Measurements from ENCODE around the gene AP1B1.

AP1B1 gene

DNA sequence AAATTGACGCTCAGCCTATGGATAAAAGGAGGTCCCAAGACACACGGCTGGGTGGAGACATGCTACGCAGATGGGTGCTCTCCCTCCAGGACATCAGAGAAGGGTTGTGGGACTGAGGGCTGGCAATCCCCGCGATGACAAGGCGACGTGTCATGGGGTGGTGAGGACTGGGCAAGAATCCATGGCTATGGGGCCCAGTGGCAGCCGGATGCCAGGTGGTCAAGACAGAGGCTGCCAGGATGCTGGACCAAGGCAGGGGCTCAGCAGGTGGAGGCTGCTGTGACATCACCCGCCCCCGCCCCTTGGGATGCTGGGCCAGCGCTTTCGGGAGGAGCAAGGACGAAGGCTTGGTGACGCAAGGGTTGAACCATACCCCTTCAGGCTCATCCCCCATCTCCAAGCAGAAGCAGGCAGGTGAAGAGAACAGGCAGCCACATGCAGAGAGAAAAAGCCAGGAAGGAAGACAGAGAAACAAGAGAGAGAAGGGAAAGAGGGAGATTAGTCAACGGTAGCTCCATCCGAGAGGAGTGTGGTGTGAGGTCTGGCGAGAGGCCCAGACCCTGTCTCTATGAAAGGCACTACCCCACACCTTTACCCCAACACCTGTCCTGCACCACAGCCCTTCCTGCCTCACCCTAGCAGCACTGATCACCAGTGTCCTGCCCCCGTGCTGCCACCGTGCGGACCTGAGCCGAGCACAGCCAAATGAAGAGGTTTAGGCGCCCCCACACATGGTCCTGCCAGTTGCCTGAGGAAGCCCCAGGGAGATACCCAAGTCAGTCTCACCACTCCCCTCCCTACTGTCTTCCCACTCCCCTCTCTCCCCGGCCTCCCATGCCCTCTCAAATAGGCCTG is 48.8 kb downstream of the AP1B1 start:
- peak overlapping the region; percentile 92 for H3K27ac Mint-ChIP-seq
- H3K4me3 Mint-ChIP-seq: no peak overlapping the region
- no peaks in the 10 kb centered on the region for H3K9me3 Mint-ChIP-seq
- DNase-seq: no peak
- no peaks in the 10 kb centered on the region for H3K27me3 Mint-ChIP-seq
- no peak for ATAC-seq (replicated peaks)
- H3K36me3 Mint-ChIP-seq: peaks cover 68 to 83% of the 10 kb centered on the region in 2 donors
- peaks cover 23 to 28% of the 10 kb centered on the region in 2 donors for H3K4me1 Mint-ChIP-seq

DNA sequence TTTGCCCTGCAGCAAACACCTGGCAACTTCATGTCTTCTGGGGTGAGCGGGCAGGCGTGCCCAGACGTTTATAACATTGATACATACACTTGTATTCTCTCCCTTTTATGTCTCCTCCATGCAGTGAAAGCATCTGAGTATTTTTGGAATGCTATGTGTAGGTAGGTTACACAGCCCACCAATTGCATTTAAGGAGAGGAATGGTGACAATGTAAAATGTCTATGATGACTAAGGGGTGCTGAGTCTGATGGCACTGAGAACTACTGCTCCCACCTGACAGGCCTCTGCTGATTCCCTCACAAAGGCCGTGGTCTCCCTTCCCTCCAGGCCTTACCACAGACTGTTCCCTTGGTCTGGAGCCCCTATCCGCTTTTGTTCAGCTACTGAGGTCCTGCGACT is 50.0 kb downstream of the AP1B1 start:
- Mint-ChIP-seq H3K9me3 (no peaks in the 10 kb centered on the region), H3K4me3 (no peak overlapping the region), H3K4me1 (peaks cover 25 to 30% of the 10 kb centered on the region in 2 donors), H3K27ac (peak overlapping the region; percentile 92), H3K27me3 (no peaks in the 10 kb centered on the region), H3K36me3 (peaks cover 66 to 84% of the 10 kb centered on the region in 2 donors)
- ATAC-seq (replicated peaks) (no peak), DNase-seq (no peak)

DNA sequence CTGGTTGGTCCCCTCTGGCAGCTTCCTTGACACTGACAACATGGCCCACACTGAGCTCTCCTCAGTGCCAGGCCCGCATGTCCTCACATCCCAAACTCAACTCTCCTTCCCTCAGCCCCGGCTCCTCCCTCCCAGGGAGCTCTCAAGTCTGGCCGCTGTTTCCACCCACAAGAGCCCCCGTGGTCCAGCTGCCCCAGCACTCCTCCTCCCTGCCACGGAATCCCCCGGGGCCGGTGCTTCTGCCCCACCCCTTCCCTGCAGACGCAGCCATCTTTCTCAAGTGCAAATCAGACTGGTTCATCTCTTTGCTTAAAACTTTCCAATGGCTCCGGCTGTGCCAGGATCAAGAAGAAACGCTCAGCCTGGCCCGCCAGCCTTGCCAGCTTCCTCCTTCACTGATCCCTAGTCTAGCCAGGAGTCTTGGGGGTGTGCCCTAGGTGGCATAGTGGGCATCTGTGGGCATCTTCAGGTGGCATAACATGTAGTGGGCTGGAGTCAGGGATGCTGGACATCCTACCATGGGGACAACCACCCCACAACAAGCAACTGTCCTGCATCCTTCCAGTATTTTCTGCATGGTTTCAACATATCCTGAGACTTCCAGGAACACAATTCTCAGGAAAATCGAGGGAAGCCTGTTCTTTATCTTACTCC is 50.6 kb downstream of the AP1B1 start:
- ATAC-seq (replicated peaks) (no peak), DNase-seq (no peak)
- Mint-ChIP-seq H3K9me3 (no peaks in the 10 kb centered on the region), H3K27me3 (no peaks in the 10 kb centered on the region), H3K4me1 (peaks cover 28 to 33% of the 10 kb centered on the region in 2 donors), H3K4me3 (no peak overlapping the region), H3K36me3 (peaks cover 66 to 83% of the 10 kb centered on the region in 2 donors), H3K27ac (peak overlapping the region; percentile 81)

DNA sequence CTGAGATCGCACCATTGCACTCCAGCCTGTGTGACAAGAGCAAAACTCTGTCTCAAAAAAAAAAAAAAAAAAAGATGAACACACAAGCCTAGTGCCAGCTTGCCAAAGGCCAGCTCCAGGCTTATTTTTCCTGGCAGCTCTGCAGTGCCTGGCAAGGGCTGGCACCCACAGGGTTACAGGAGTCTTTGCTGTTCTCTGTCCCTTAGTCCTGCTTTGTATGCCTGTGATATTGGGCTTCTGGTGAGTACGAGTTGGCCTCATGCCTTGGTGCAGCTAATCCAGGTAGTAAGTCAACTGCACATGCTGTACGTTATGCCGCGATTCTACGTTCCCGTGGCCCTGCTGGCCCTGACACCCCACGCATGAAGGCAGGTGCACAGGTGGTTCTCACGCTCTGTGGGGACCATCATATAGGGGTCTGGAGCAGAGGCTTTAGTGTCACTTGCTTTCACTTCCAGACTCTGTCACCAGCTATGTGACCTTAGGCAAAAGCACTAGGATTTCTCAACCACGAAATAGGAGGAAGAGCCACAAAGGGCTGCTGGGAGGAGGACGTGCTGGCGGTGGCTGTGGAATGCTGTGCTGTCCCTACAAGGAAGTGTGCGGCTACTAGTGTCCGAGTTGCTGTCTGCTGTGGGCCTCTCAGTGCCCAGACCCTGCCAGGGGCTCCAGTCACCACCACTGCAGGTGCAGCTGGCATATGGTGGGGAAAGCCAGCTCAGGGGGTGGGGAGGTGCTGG is 51.4 kb downstream of the AP1B1 start:
- peaks cover 59 to 82% of the 10 kb centered on the region in 2 donors for H3K36me3 Mint-ChIP-seq
- DNase-seq (no peak), ATAC-seq (replicated peaks) (no peak)
- H3K9me3 Mint-ChIP-seq: no peaks in the 10 kb centered on the region
- H3K27me3 Mint-ChIP-seq: no peaks in the 10 kb centered on the region
- peak overlapping the region; percentile 81 for H3K27ac Mint-ChIP-seq
- H3K4me1 Mint-ChIP-seq: peaks cover 28 to 33% of the 10 kb centered on the region in 2 donors
- H3K4me3 Mint-ChIP-seq: no peak overlapping the region

DNA sequence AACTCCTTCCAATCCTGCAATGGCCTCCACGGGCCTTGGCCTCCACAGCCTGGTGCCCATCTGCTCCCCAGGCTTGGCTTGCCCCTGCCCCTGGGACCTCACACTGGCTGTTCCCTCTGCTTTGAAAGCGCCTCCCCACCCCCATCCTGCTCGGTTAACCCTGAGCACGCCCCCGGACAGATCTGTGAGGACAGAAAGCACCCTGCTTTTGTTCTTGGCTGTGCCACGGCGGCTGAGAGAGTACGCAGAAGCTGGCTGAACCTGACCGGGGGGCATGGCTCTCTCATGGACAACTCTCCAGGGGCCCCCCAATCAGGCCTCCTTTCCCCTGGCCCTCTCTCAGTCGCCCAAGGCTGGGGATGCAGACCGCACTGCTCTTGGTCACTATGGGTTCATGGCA is 52.7 kb downstream of the AP1B1 start:
- peak overlapping the region in 1 of 2 donors; percentile 13 for H3K4me3 Mint-ChIP-seq
- DNase-seq: no peak
- peaks cover 55 to 85% of the 10 kb centered on the region in 2 donors for H3K36me3 Mint-ChIP-seq
- no peaks in the 10 kb centered on the region for H3K27me3 Mint-ChIP-seq
- H3K27ac Mint-ChIP-seq: peak overlapping the region; percentile 91
- no peaks in the 10 kb centered on the region for H3K9me3 Mint-ChIP-seq
- H3K4me1 Mint-ChIP-seq: peaks cover 29 to 33% of the 10 kb centered on the region in 2 donors
- ATAC-seq (replicated peaks): no peak

DNA sequence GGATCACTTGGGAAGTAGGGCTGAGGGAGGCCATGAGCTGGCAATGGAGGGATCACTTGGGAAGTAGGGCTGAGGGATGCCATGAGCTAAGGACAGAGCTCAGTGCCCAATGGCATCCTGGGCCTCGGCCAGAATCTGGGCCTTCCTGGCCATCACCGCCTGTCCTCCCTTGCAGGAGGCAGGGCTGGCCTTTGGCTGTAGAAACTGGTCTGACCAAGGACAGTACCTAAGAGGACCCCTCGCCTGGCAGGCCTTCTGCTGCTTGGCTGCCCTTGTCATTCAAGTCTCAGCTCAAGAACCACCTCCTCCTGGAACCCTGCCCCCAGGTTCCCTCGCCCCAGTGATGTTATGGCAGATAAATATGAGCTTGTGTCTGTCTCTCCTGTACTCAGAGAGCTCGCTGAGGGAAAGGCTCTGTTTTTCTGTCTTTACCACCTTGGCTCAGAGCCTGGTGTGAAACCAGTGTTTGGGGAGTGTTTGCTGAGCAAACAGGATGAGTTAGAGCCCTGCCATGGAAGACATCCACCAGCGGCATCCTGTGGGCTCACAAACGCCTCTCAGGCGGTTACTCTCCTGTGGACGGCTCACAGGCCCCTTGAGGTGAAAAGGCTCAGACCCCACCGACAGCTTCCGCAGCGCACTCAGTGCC is 53.5 kb downstream of the AP1B1 start:
- Mint-ChIP-seq H3K36me3 (peaks cover 53 to 77% of the 10 kb centered on the region in 2 donors), H3K4me1 (peaks cover 29 to 33% of the 10 kb centered on the region in 2 donors), H3K4me3 (no peak overlapping the region), H3K27me3 (no peaks in the 10 kb centered on the region), H3K9me3 (no peaks in the 10 kb centered on the region), H3K27ac (peak overlapping the region; percentile 85)
- no peak for ATAC-seq (replicated peaks)
- DNase-seq: no peak

DNA sequence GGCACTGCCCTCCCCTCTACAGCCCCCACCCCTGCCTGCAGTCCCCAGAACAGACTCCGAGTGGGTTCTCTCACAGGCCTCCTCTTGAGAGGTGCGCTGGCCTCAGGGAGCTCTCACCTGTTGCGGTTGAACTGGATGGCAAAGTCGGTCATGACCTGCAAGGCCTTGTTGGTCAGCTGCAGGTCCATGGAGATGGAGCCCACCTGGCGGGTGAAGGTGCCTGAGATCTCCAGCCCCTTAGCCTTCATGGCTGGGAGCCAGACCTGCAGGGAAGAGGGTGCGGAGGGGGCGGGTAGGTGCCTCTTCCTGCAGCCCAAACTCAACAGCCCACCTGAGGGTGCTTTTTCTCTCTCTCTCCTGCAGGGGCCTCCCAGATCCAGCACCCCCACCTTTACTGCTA is 54.2 kb downstream of the AP1B1 start:
- Mint-ChIP-seq H3K9me3 (no peaks in the 10 kb centered on the region), H3K4me3 (no peak overlapping the region), H3K4me1 (peaks cover 22 to 29% of the 10 kb centered on the region in 2 donors), H3K36me3 (peaks cover 50 to 76% of the 10 kb centered on the region in 2 donors), H3K27me3 (no peaks in the 10 kb centered on the region), H3K27ac (peak overlapping the region; percentile 85)
- ATAC-seq (replicated peaks): no peak
- no peak for DNase-seq

DNA sequence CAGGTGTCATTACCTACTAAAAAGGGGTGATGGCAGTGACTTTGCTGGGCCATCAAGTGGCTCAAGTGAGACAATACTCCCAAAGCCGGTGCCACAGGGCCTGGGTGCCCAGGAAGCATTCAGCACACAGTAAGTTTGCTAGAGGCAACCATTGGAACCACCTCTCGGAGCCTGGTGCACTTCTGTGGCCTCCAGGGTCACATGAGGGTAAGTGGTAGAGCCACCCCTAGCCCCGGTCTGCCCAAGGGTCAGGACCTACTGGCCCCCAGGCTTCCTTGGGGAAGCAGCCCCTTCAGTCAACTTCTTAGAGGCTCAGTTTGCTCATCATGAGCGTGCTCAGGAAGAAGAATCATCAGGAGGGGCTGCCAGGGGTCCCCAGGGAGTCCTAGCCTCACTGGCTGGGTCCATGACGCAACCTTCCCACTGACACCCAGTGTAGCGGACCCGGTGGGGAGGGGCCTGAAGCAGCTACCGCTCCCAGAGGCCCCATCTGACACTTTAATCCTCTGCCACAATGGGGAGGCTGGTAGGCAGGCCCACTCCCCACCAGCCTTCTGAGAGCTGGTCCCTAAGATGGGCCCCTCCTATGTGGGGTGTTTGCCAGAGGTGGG is 55.4 kb downstream of the AP1B1 start:
- Mint-ChIP-seq H3K4me1 (peaks cover 16 to 22% of the 10 kb centered on the region in 2 donors), H3K9me3 (no peaks in the 10 kb centered on the region), H3K36me3 (peaks cover 46 to 75% of the 10 kb centered on the region in 2 donors), H3K27me3 (no peaks in the 10 kb centered on the region), H3K27ac (peak overlapping the region; percentile 22), H3K4me3 (no peak overlapping the region)
- DNase-seq (no peak), ATAC-seq (replicated peaks) (no peak)

DNA sequence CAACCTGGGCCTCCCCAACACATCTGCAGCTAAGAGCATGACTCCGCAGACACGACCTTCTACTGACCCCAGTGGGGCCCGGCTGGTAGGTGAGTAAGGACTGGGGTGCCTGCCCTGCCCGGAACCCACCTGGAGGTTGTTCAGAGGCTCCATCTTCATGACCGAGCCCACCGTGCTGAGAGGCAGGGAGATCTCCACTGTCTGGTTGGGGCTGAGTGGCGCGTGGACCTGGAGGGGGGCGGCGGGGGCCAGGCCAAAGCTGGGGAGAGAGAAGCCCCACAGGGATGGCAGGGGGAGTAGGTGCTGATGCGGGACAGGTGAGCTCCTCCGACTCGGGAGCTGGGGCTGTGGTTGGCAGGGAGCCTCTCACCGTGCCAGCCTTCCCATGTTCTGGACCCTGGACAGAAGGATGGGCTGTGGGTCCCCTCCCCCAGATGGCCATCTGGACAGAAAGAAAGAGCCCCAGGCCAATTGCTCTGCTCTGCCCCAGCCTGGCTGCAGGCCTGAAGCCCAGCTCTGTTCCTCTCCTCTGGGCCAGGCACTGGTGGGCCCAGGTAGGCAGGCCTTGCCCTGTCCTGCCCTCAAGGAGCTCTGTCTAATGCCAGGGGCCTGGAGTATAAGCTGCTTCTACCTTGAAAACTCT is 56.6 kb downstream of the AP1B1 start:
- DNase-seq (no peak), ATAC-seq (replicated peaks) (no peak)
- Mint-ChIP-seq H3K9me3 (no peaks in the 10 kb centered on the region), H3K4me3 (no peak overlapping the region), H3K4me1 (peaks cover 12 to 17% of the 10 kb centered on the region in 2 donors), H3K27me3 (no peaks in the 10 kb centered on the region), H3K27ac (peak overlapping the region; percentile 77), H3K36me3 (peaks cover 46 to 73% of the 10 kb centered on the region in 2 donors)

DNA sequence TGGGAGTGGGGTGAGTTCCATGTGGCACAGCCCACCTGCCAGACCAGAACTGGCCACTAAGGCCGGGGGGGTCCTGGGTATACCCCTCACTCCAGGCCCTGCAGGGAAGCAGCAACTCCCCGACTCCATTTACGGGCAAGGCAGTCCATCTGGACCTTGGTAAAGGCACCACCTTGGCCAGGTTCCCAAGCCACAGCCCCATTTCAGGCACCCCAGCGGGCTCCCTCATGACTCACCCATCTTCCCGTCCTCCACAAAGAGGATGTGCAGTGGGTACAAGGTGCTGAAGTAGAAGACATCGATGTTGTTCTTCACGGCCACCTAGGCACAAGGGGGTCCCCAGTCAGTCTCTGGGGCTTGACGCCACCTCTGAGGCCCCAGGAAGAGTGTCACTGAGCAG is 57.2 kb downstream of the AP1B1 start:
- DNase-seq (no peak), ATAC-seq (replicated peaks) (no peak)
- Mint-ChIP-seq H3K4me1 (peaks cover 15 to 19% of the 10 kb centered on the region in 2 donors), H3K4me3 (no peak overlapping the region), H3K27me3 (no peaks in the 10 kb centered on the region), H3K27ac (peak overlapping the region; percentile 77), H3K9me3 (no peaks in the 10 kb centered on the region), H3K36me3 (peaks cover 45 to 75% of the 10 kb centered on the region in 2 donors)

DNA sequence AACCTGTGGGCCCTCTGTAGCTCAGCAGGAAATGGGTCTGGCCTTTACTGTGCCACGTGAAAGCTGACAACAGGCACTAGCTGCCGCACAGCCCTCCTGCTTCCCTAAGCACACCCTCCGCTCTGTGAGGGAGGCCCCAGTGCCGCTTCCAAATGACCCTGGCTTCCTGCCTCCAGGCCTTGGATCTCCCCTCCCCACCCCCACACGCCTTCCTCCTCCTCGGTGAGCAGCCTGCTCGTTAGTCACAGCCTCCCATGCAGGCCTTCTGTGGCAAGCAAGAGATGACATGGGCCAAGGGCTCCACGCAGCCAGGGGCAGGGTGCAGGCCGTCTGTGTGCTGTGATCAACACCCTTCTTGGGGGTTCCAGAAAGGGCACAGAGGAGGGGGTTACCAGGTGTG is 57.6 kb downstream of the AP1B1 start:
- Mint-ChIP-seq H3K9me3 (no peaks in the 10 kb centered on the region), H3K27me3 (no peaks in the 10 kb centered on the region), H3K4me1 (peaks cover 14 to 15% of the 10 kb centered on the region in 2 donors), H3K36me3 (peaks cover 40 to 75% of the 10 kb centered on the region in 2 donors), H3K27ac (peak overlapping the region; percentile 69), H3K4me3 (no peak overlapping the region)
- DNase-seq (no peak), ATAC-seq (replicated peaks) (no peak)

DNA sequence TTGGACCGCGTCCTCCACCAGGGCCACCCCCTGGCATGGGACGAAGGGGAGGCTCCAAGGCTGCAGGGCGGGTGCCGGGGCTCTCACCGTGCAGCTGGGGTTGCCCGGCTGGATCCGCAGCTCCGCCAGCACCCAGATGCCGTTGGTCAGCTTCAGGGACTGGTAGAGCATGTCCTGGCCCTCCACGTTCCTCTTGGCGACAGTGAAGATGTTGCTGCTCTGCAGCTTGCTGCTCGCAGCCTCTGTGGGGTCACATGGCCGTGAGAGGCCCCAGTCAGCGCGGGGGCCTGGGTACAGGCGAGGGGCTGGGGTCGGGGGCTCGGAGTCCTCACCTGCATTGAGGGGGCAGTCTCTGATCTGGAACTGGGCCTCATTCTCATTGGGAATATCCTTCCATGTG is 58.1 kb downstream of the AP1B1 start:
- H3K9me3 Mint-ChIP-seq: no peaks in the 10 kb centered on the region
- ATAC-seq (replicated peaks) (no peak), DNase-seq (no peak)
- H3K36me3 Mint-ChIP-seq: peaks cover 37 to 74% of the 10 kb centered on the region in 2 donors
- H3K4me3 Mint-ChIP-seq: no peak overlapping the region
- no peak overlapping the region for H3K27ac Mint-ChIP-seq
- peaks cover 10% of the 10 kb centered on the region in 2 donors for H3K4me1 Mint-ChIP-seq
- no peaks in the 10 kb centered on the region for H3K27me3 Mint-ChIP-seq

DNA sequence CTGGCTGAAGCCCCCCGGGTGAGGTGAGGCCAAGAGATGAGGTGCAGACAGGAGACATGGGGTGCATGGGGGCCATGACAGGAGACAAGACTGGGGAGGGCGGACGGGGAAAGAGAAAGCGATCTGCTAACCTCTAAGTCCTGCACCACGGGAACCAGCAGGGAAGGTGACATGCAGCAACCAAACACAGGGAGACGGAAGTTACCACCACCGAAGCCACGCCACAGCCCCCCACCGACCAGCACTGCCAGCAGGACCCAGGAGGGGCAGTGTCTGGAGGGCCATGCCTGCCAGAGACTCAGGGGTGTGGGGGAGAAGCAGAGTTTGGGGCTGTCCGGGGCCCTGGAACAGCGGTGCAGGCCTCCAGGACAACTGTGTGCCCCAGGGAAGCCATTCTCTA is 58.8 kb downstream of the AP1B1 start:
- Mint-ChIP-seq H3K4me3 (no peak overlapping the region), H3K4me1 (peaks cover 9 to 10% of the 10 kb centered on the region in 2 donors), H3K9me3 (no peaks in the 10 kb centered on the region), H3K27ac (peak overlapping the region; percentile 31), H3K36me3 (peaks cover 37 to 72% of the 10 kb centered on the region in 2 donors), H3K27me3 (no peaks in the 10 kb centered on the region)
- ATAC-seq (replicated peaks) (no peak), DNase-seq (no peak)
